Cardiac septum (tissue), 1 donor: ENCODE results near the gene GAB2. TPM values are rescaled to one million over a fixed set of nuclear protein-coding genes. Genes with fewer than 3 reads are reported as not detected.
A peak's percentile ranks its signal among the peaks of the same experiment; 100 is the strongest.

Source experiments
- DNase-seq: peaks from one replicate; pipeline ENCODE4 v3.0.0-alpha.2; 2020; ENCODE audit warnings: low spot score
- intact Hi-C: fragments of 100-400 bp; cut with DNase I; formaldehyde crosslinking; loops from one replicate; pipeline ENCODE4 v1.14.0; 2022
- total RNA-seq: library from RNA; stranded (reverse); fragmentation: NEBNext Ultra II Directional; extraction: Animal tissue kit (Norgen Biotek cat#: 25700); gene quantifications from one replicate; pipeline ENCODE4 v1.2.1, GENCODE V29; 2021
- donor health status: DM: no; HTN: no; CAD: no.

GAB2 gene
- total RNA-seq, 1 donor from 2014 or later: 42.9 TPM

- intact Hi-C loops: no loop called here
- DNase-seq: peak; percentile 64
These were observed 197.1 kb downstream of the GAB2 start for GRCh38 chr11:78220218-78221157.

GRCh38 chr11:78219493-78220217, 198.0 kb downstream of the GAB2 start:
- peak; percentile 70 for DNase-seq
- intact Hi-C loops: no loop called here

GRCh38 chr11:78218707-78219492, 198.7 kb downstream of the GAB2 start:
- DNase-seq: no peak
- intact Hi-C loops: no loop called here

- no peak for DNase-seq
- intact Hi-C loops: no loop called here
These were observed 199.7 kb downstream of the GAB2 start for GRCh38 chr11:78217650-78218541.

- DNase-seq: no peak
- intact Hi-C loops: no loop called here
These were observed 200.9 kb downstream of the GAB2 start for GRCh38 chr11:78216571-78217287.

GRCh38 chr11:78216021-78216420, 201.6 kb downstream of the GAB2 start:
- DNase-seq: no peak
- intact Hi-C loops: no loop called here

GRCh38 chr11:78214331-78215194, 203.1 kb downstream of the GAB2 start:
- intact Hi-C loops: no loop called here
- DNase-seq: peak; percentile 39

GRCh38 chr11:78213526-78214330, 203.9 kb downstream of the GAB2 start:
- DNase-seq: peak; percentile 70
- intact Hi-C loops: no loop called here

GRCh38 chr11:78212586-78213371, 204.8 kb downstream of the GAB2 start:
- peak; percentile 73 for DNase-seq
- intact Hi-C loops: no loop called here

- intact Hi-C loops: no loop called here
- DNase-seq: no peak
These were observed 206.1 kb downstream of the GAB2 start for GRCh38 chr11:78211565-78211964.

GRCh38 chr11:78210000-78210608, 207.5 kb downstream of the GAB2 start:
- DNase-seq: peak; percentile 55
- intact Hi-C loops: no loop called here

GRCh38 chr11:78209478-78209877, 208.1 kb downstream of the GAB2 start:
- intact Hi-C loops: no loop called here

GRCh38 chr11:78208257-78209165, 209.1 kb downstream of the GAB2 start:
- intact Hi-C loops: no loop called here
- DNase-seq: peak; percentile 72

More at GRCh38 chr11:78209478-78209877, 208.1 kb downstream of the GAB2 start:
- DNase-seq: peak; percentile 35

GRCh38 chr11:78207532-78208256, 209.9 kb downstream of the GAB2 start:
- DNase-seq: peak; percentile 20
- intact Hi-C loops: no loop called here
